Measurements from ENCODE around the gene ARHGAP21.
"Not testable (repeated sequence)": the region's sequence is repeated elsewhere in the genome, so short reads cannot be mapped to it uniquely, and the experiment has no call there.

ARHGAP21 gene

GRCh38 chr10:24762161-24762924 lies 38.7 kb upstream of the ARHGAP21 start:
- no peaks in the 10 kb centered on the region for H3F3A ChIP-seq (ENCODE audit: control insufficient read depth, insufficient read depth)

GRCh38 chr10:24759672-24760071 lies 36.0 kb upstream of the ARHGAP21 start:
- no peaks in the 10 kb centered on the region for H3F3A ChIP-seq (ENCODE audit: control insufficient read depth, insufficient read depth)
- no peak for TF ChIP-seq CTCF (IDR thresholded peaks at IDR 0.05; ENCODE audit: low read depth, low read length, poor library complexity, severe bottlenecking)
- TF ChIP-seq EZH2phosphoT487 (IDR thresholded peaks at IDR 0.05; ENCODE audit: borderline replicate concordance, low read length), result no peak
- no peaks in the 10 kb centered on the region for H3K4me1 ChIP-seq (ENCODE audit: control insufficient read depth, low read length)
- H3K27me3 ChIP-seq (ENCODE audit: control insufficient read depth, low read length), result no peaks in the 10 kb centered on the region
- no peaks in the 10 kb centered on the region for H3K9me2 ChIP-seq (replicated peaks; ENCODE audit: control insufficient read depth, low read length)
- H3K79me2 ChIP-seq (ENCODE audit: control insufficient read depth, low read length), result no peaks in the 10 kb centered on the region
- H3K36me3 ChIP-seq (ENCODE audit: control insufficient read depth, low read length), result no peaks in the 10 kb centered on the region
- no peak overlapping the region for H3K27ac ChIP-seq (ENCODE audit: low read depth, low read length)
- H3K9me3 ChIP-seq (ENCODE audit: control insufficient read depth, insufficient read depth, low read length), result no peaks in the 10 kb centered on the region
- H3K4me3 ChIP-seq (ENCODE audit: low read length), result no peak overlapping the region
- no peak overlapping the region for H3K4me2 ChIP-seq (ENCODE audit: low read length)
- H4K20me1 ChIP-seq (ENCODE audit: control insufficient read depth, insufficient read depth, low read depth, low read length), result no peaks in the 10 kb centered on the region

More at GRCh38 chr10:24762161-24762924, 38.7 kb upstream of the ARHGAP21 start:
- Histone ChIP-seq H3K27me3 (ENCODE audit: control insufficient read depth, low read length) (no peaks in the 10 kb centered on the region), H3K27ac (ENCODE audit: low read depth, low read length) (no peak overlapping the region), H4K20me1 (ENCODE audit: control insufficient read depth, insufficient read depth, low read depth, low read length) (no peaks in the 10 kb centered on the region), H3K79me2 (ENCODE audit: control insufficient read depth, low read length) (no peaks in the 10 kb centered on the region), H3K4me3 (ENCODE audit: low read length) (no peak overlapping the region), H3K4me2 (ENCODE audit: low read length) (no peak overlapping the region), H3K9me2 (replicated peaks; ENCODE audit: control insufficient read depth, low read length) (no peaks in the 10 kb centered on the region), H3K9me3 (ENCODE audit: control insufficient read depth, insufficient read depth, low read length) (no peaks in the 10 kb centered on the region), H3K4me1 (ENCODE audit: control insufficient read depth, low read length) (no peaks in the 10 kb centered on the region), H3K36me3 (ENCODE audit: control insufficient read depth, low read length) (no peaks in the 10 kb centered on the region)
- no peak for TF ChIP-seq EZH2phosphoT487 (IDR thresholded peaks at IDR 0.05; ENCODE audit: borderline replicate concordance, low read length)
- no peak for TF ChIP-seq CTCF (IDR thresholded peaks at IDR 0.05; ENCODE audit: low read depth, low read length, poor library complexity, severe bottlenecking)

GRCh38 chr10:24758254-24758653 lies 34.6 kb upstream of the ARHGAP21 start:
- H3K4me3 ChIP-seq (ENCODE audit: low read length); H3F3A ChIP-seq (ENCODE audit: control insufficient read depth, insufficient read depth); H3K4me1 ChIP-seq (ENCODE audit: control insufficient read depth, low read length); H3K4me2 ChIP-seq (ENCODE audit: low read length); H3K36me3 ChIP-seq (ENCODE audit: control insufficient read depth, low read length); H4K20me1 ChIP-seq (ENCODE audit: control insufficient read depth, insufficient read depth, low read depth, low read length); H3K27ac ChIP-seq (ENCODE audit: low read depth, low read length); H3K79me2 ChIP-seq (ENCODE audit: control insufficient read depth, low read length); H3K27me3 ChIP-seq (ENCODE audit: control insufficient read depth, low read length); H3K9me3 ChIP-seq (ENCODE audit: control insufficient read depth, insufficient read depth, low read length); H3K9me2 ChIP-seq (replicated peaks; ENCODE audit: control insufficient read depth, low read length): not testable (repeated sequence)

- Histone ChIP-seq H3K79me2 (ENCODE audit: control insufficient read depth, low read length) (no peaks in the 10 kb centered on the region), H3F3A (ENCODE audit: control insufficient read depth, insufficient read depth) (no peaks in the 10 kb centered on the region), H3K9me3 (ENCODE audit: control insufficient read depth, insufficient read depth, low read length) (no peaks in the 10 kb centered on the region), H3K27ac (ENCODE audit: low read depth, low read length) (no peak overlapping the region), H3K4me1 (ENCODE audit: control insufficient read depth, low read length) (no peaks in the 10 kb centered on the region), H3K9me2 (replicated peaks; ENCODE audit: control insufficient read depth, low read length) (no peaks in the 10 kb centered on the region), H3K4me3 (ENCODE audit: low read length) (no peak overlapping the region), H3K36me3 (ENCODE audit: control insufficient read depth, low read length) (no peaks in the 10 kb centered on the region), H3K27me3 (ENCODE audit: control insufficient read depth, low read length) (no peaks in the 10 kb centered on the region), H4K20me1 (ENCODE audit: control insufficient read depth, insufficient read depth, low read depth, low read length) (no peaks in the 10 kb centered on the region), H3K4me2 (ENCODE audit: low read length) (no peak overlapping the region)
- no peak for TF ChIP-seq EZH2phosphoT487 (IDR thresholded peaks at IDR 0.05; ENCODE audit: borderline replicate concordance, low read length)
- no peak for TF ChIP-seq CTCF (IDR thresholded peaks at IDR 0.05; ENCODE audit: low read depth, low read length, poor library complexity, severe bottlenecking)
These were observed 32.6 kb upstream of the ARHGAP21 start for GRCh38 chr10:24756283-24756682.

All from DOHH2 (cell line).